Esophagus muscularis mucosa (tissue), 4 donors: ENCODE measurements around the gene CPT1A.

Source experiments
- EP300 ChIP-seq: sonication (generic); formaldehyde crosslinking; IDR thresholded peaks from one replicate; pipeline ENCODE4 v1.6.1; 2017; ENCODE audit warnings: antibody characterized with exemption
- POLR2A ChIP-seq: fragments of 450-650 bp; IDR thresholded peaks from one replicate; pipeline ENCODE4 v1.6.1; 2017; ENCODE audit warnings: antibody characterized with exemption, moderate library complexity, mild to moderate bottlenecking, low read depth
- POLR2AphosphoS5 ChIP-seq, 2 donors: sonication (generic); formaldehyde crosslinking; IDR thresholded peaks; one replicate each; pipeline ENCODE4 v1.6.1; 2017; ENCODE audit warnings: antibody characterized with exemption in 2 of 2
- TF ChIP-seq, protein P1 (sequence below), 3 experiments: fragments of 200-600 bp in 2 of 3; fragments of 450-650 bp in 1 of 3; sonication (generic) in 2 of 3; IDR thresholded peaks; one replicate each; pipeline ENCODE4 v1.5.1; 2017 to 2019; ENCODE audit warnings: antibody characterized with exemption in 3 of 3, mild to moderate bottlenecking in 2 of 3, moderate library complexity in 1 of 3

- TF ChIP-seq, protein P1, sequence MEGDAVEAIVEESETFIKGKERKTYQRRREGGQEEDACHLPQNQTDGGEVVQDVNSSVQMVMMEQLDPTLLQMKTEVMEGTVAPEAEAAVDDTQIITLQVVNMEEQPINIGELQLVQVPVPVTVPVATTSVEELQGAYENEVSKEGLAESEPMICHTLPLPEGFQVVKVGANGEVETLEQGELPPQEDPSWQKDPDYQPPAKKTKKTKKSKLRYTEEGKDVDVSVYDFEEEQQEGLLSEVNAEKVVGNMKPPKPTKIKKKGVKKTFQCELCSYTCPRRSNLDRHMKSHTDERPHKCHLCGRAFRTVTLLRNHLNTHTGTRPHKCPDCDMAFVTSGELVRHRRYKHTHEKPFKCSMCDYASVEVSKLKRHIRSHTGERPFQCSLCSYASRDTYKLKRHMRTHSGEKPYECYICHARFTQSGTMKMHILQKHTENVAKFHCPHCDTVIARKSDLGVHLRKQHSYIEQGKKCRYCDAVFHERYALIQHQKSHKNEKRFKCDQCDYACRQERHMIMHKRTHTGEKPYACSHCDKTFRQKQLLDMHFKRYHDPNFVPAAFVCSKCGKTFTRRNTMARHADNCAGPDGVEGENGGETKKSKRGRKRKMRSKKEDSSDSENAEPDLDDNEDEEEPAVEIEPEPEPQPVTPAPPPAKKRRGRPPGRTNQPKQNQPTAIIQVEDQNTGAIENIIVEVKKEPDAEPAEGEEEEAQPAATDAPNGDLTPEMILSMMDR (IDR thresholded peaks at IDR 0.05): no peak
- TF ChIP-seq POLR2AphosphoS5 (IDR thresholded peaks at IDR 0.05) (no peak), POLR2A (no peak), EP300 (no peak)
Measured at GRCh38 chr11:68844376-68844775, 2.7 kb upstream of the CPT1A start.
